Measurements from ENCODE around the gene PCGF1.

Gene PCGF1

GRCh38 chr2:74546004-74546403, 38.5 kb upstream of the PCGF1 start:
- TF ChIP-seq MAX (IDR thresholded peaks at IDR 0.05) (no peak), CEBPB (IDR thresholded peaks at IDR 0.05) (no peak), FOXM1 (IDR thresholded peaks at IDR 0.05; ENCODE audit: borderline replicate concordance, low read depth) (no peak), EP300 (IDR thresholded peaks at IDR 0.05; ENCODE audit: borderline replicate concordance) (no peak), USF1 (IDR thresholded peaks at IDR 0.05) (no peak), NFIC (IDR thresholded peaks at IDR 0.05) (no peak), TAF1 (IDR thresholded peaks at IDR 0.05; ENCODE audit: low read depth) (no peak), CREB1 (IDR thresholded peaks at IDR 0.05; ENCODE audit: low read depth) (no peak), RAD21 (IDR thresholded peaks at IDR 0.05; ENCODE audit: low read depth) (no peak), REST (IDR thresholded peaks at IDR 0.05; ENCODE audit: low read depth) (no peak), TEAD4 (IDR thresholded peaks at IDR 0.05) (no peak), ZBTB7A (IDR thresholded peaks at IDR 0.05; ENCODE audit: low read depth) (no peak), YY1 (IDR thresholded peaks at IDR 0.05; ENCODE audit: low read depth) (no peak), EGR1 (IDR thresholded peaks at IDR 0.05) (no peak), TCF12 (IDR thresholded peaks at IDR 0.05; ENCODE audit: low read depth) (no peak)

- TF ChIP-seq EP300 (IDR thresholded peaks at IDR 0.05; ENCODE audit: borderline replicate concordance) (no peak), USF1 (IDR thresholded peaks at IDR 0.05) (no peak), MAX (IDR thresholded peaks at IDR 0.05) (no peak), RAD21 (IDR thresholded peaks at IDR 0.05; ENCODE audit: low read depth) (peak; percentile 29; the same call in 1 of the 2 replicates)
Measured at GRCh38 chr2:74544634-74545033, 37.1 kb upstream of the PCGF1 start.

GRCh38 chr2:74542978-74543377, 35.5 kb upstream of the PCGF1 start:
- TF ChIP-seq RAD21 (IDR thresholded peaks at IDR 0.05; ENCODE audit: low read depth) (no peak), EGR1 (IDR thresholded peaks at IDR 0.05) (no peak), CEBPB (IDR thresholded peaks at IDR 0.05) (no peak), TEAD4 (IDR thresholded peaks at IDR 0.05) (no peak), ZBTB7A (IDR thresholded peaks at IDR 0.05; ENCODE audit: low read depth) (no peak), USF1 (IDR thresholded peaks at IDR 0.05) (no peak), EP300 (IDR thresholded peaks at IDR 0.05; ENCODE audit: borderline replicate concordance) (no peak), YY1 (IDR thresholded peaks at IDR 0.05; ENCODE audit: low read depth) (no peak), TCF12 (IDR thresholded peaks at IDR 0.05; ENCODE audit: low read depth) (no peak), REST (IDR thresholded peaks at IDR 0.05; ENCODE audit: low read depth) (no peak), CREB1 (IDR thresholded peaks at IDR 0.05; ENCODE audit: low read depth) (no peak), NFIC (IDR thresholded peaks at IDR 0.05) (no peak), FOXM1 (IDR thresholded peaks at IDR 0.05; ENCODE audit: borderline replicate concordance, low read depth) (no peak), TAF1 (IDR thresholded peaks at IDR 0.05; ENCODE audit: low read depth) (no peak), MAX (IDR thresholded peaks at IDR 0.05) (no peak)

GRCh38 chr2:74540291-74540690, 32.8 kb upstream of the PCGF1 start:
- TF ChIP-seq FOXM1 (IDR thresholded peaks at IDR 0.05; ENCODE audit: borderline replicate concordance, low read depth): no peak
- no peak for TF ChIP-seq EP300 (IDR thresholded peaks at IDR 0.05; ENCODE audit: borderline replicate concordance)
- TF ChIP-seq NFIC (IDR thresholded peaks at IDR 0.05): no peak
- no peak for TF ChIP-seq TEAD4 (IDR thresholded peaks at IDR 0.05)

GRCh38 chr2:74538881-74539339, 31.4 kb upstream of the PCGF1 start:
- no peak for TF ChIP-seq NFIC (IDR thresholded peaks at IDR 0.05)
- peak; percentile 56; the same call in 1 of the 2 replicates for TF ChIP-seq CEBPB (IDR thresholded peaks at IDR 0.05)
- no peak for TF ChIP-seq CREB1 (IDR thresholded peaks at IDR 0.05; ENCODE audit: low read depth)

- TF ChIP-seq EP300 (IDR thresholded peaks at IDR 0.05; ENCODE audit: borderline replicate concordance) (no peak), REST (IDR thresholded peaks at IDR 0.05; ENCODE audit: low read depth) (no peak), ZBTB7A (IDR thresholded peaks at IDR 0.05; ENCODE audit: low read depth) (no peak), TEAD4 (IDR thresholded peaks at IDR 0.05) (no peak), FOXM1 (IDR thresholded peaks at IDR 0.05; ENCODE audit: borderline replicate concordance, low read depth) (no peak), CREB1 (IDR thresholded peaks at IDR 0.05; ENCODE audit: low read depth) (no peak)
Measured at GRCh38 chr2:74537140-74537539, 29.6 kb upstream of the PCGF1 start.
